ENCODE results near the gene SLF2. TPM values are rescaled to one million over a fixed set of nuclear protein-coding genes. Genes with fewer than 3 reads are reported as not detected.

SLF2 gene
- total RNA-seq, 2 donors from 2014 or later: 16.8 to 19.3 TPM

- ATAC-seq: no peak
- no peak for DNase-seq
These were observed 94.4 kb downstream of the SLF2 start for GRCh38 chr10:101007099-101007711.

GRCh38 chr10:101007915-101008822 is 95.4 kb downstream of the SLF2 start:
- Mint-ChIP-seq H3K36me3 (ENCODE audit: low read depth) (no peaks in the 10 kb centered on the region), H3K4me1 (peaks cover 8% of the 10 kb centered on the region), H3K4me3 (no peak overlapping the region), H3K27me3 (peaks cover 3% of the 10 kb centered on the region), H3K27ac (no peak overlapping the region)
- H3K9me3 ChIP-seq (ENCODE audit: control insufficient read depth, low read length, poor library complexity, severe bottlenecking): no peaks in the 10 kb centered on the region
- no peak for ATAC-seq
- DNase-seq: no peak

More at GRCh38 chr10:101007099-101007711, 94.4 kb downstream of the SLF2 start:
- no peaks in the 10 kb centered on the region for H3K36me3 Mint-ChIP-seq (ENCODE audit: low read depth)
- no peaks in the 10 kb centered on the region for H3K9me3 ChIP-seq (ENCODE audit: control insufficient read depth, low read length, poor library complexity, severe bottlenecking)
- peaks cover 3% of the 10 kb centered on the region for H3K4me1 Mint-ChIP-seq
- H3K27me3 Mint-ChIP-seq: no peaks in the 10 kb centered on the region
- no peak overlapping the region for H3K4me3 Mint-ChIP-seq
- H3K27ac Mint-ChIP-seq: no peak overlapping the region

GRCh38 chr10:101008823-101009423 is 96.2 kb downstream of the SLF2 start:
- H3K27ac Mint-ChIP-seq: no peak overlapping the region
- H3K27me3 Mint-ChIP-seq: peaks cover 6% of the 10 kb centered on the region
- H3K9me3 ChIP-seq (ENCODE audit: control insufficient read depth, low read length, poor library complexity, severe bottlenecking): no peaks in the 10 kb centered on the region
- DNase-seq: no peak
- no peak for ATAC-seq
- no peak overlapping the region for H3K4me3 Mint-ChIP-seq
- no peaks in the 10 kb centered on the region for H3K36me3 Mint-ChIP-seq (ENCODE audit: low read depth)
- peaks cover 11% of the 10 kb centered on the region for H3K4me1 Mint-ChIP-seq

GRCh38 chr10:101010329-101010728 is 97.6 kb downstream of the SLF2 start:
- H3K9me3 ChIP-seq (ENCODE audit: control insufficient read depth, low read length, poor library complexity, severe bottlenecking): no peaks in the 10 kb centered on the region
- Mint-ChIP-seq H3K27me3 (peaks cover 14% of the 10 kb centered on the region), H3K4me1 (peaks cover 17% of the 10 kb centered on the region), H3K36me3 (ENCODE audit: low read depth) (no peaks in the 10 kb centered on the region), H3K27ac (no peak overlapping the region), H3K4me3 (no peak overlapping the region)
- ATAC-seq (no peak), DNase-seq (no peak)

- Mint-ChIP-seq H3K27ac (no peak overlapping the region), H3K27me3 (peaks cover 26% of the 10 kb centered on the region), H3K4me1 (peaks cover 17% of the 10 kb centered on the region), H3K4me3 (no peak overlapping the region), H3K36me3 (ENCODE audit: low read depth) (peaks cover 5% of the 10 kb centered on the region)
- no peaks in the 10 kb centered on the region for H3K9me3 ChIP-seq (ENCODE audit: control insufficient read depth, low read length, poor library complexity, severe bottlenecking)
- ATAC-seq (no peak), DNase-seq (no peak)
These were observed 99.0 kb downstream of the SLF2 start for GRCh38 chr10:101011517-101012423.

GRCh38 chr10:101012525-101013364 is 100.0 kb downstream of the SLF2 start:
- Mint-ChIP-seq H3K27ac (no peak overlapping the region), H3K27me3 (peaks cover 35% of the 10 kb centered on the region), H3K36me3 (ENCODE audit: low read depth) (peaks cover 5% of the 10 kb centered on the region), H3K4me1 (peaks cover 17% of the 10 kb centered on the region), H3K4me3 (peak overlapping the region; percentile 43)
- DNase-seq: peak; percentile 54 to 63 (median 57)
- ATAC-seq: peak; percentile 91
- H3K9me3 ChIP-seq (ENCODE audit: control insufficient read depth, low read length, poor library complexity, severe bottlenecking): no peaks in the 10 kb centered on the region

GRCh38 chr10:101013365-101013825 is 100.6 kb downstream of the SLF2 start:
- H3K27ac Mint-ChIP-seq: no peak overlapping the region
- DNase-seq: no peak
- ATAC-seq: no peak
- peaks cover 15% of the 10 kb centered on the region for H3K4me1 Mint-ChIP-seq
- peaks cover 5% of the 10 kb centered on the region for H3K36me3 Mint-ChIP-seq (ENCODE audit: low read depth)
- peaks cover 37% of the 10 kb centered on the region for H3K27me3 Mint-ChIP-seq
- H3K4me3 Mint-ChIP-seq: peak overlapping the region; percentile 43
- no peaks in the 10 kb centered on the region for H3K9me3 ChIP-seq (ENCODE audit: control insufficient read depth, low read length, poor library complexity, severe bottlenecking)

- Mint-ChIP-seq H3K36me3 (ENCODE audit: low read depth) (peaks cover 5% of the 10 kb centered on the region), H3K27me3 (peaks cover 42% of the 10 kb centered on the region)
These were observed 101.6 kb downstream of the SLF2 start for GRCh38 chr10:101014230-101014884.

More at GRCh38 chr10:101014230-101014884, 101.6 kb downstream of the SLF2 start:
- Mint-ChIP-seq H3K27ac (peak overlapping the region; percentile 32), H3K4me3 (no peak overlapping the region), H3K4me1 (peaks cover 15% of the 10 kb centered on the region)
- DNase-seq (peak; percentile 58 to 73 (median 61)), ATAC-seq (peak; percentile 57)
- H3K9me3 ChIP-seq (ENCODE audit: control insufficient read depth, low read length, poor library complexity, severe bottlenecking): no peaks in the 10 kb centered on the region

Other genes with a start within 250 kb of the SLF2 start
- not detected for gene PAX2, start 167.4 kb upstream of the SLF2 start, total RNA-seq
- gene SEMA4G, start 56.5 kb downstream of the SLF2 start, total RNA-seq: 1 to 10 TPM in 1 of 2 donors, under 1 TPM in 1; 0.96 to 2.5 TPM
- 10 to 100 TPM; 30.8 to 39.0 TPM for gene MRPL43, start 74.5 kb downstream of the SLF2 start, total RNA-seq
- 1 to 10 TPM; 3.8 to 5.7 TPM for gene TWNK, start 74.6 kb downstream of the SLF2 start, total RNA-seq
- 10 to 100 TPM; 16.0 to 23.4 TPM for gene LZTS2, start 86.8 kb downstream of the SLF2 start, total RNA-seq
- 1 to 10 TPM in 1 of 2 donors, under 1 TPM in 1; 0.65 to 1.1 TPM for gene PDZD7, start 118.2 kb downstream of the SLF2 start, total RNA-seq
- gene SFXN3, start 118.3 kb downstream of the SLF2 start, total RNA-seq: 10 to 100 TPM; 40.8 to 51.5 TPM
- gene KAZALD1, start 149.0 kb downstream of the SLF2 start, total RNA-seq: not detected
- not detected for gene TLX1, start 218.3 kb downstream of the SLF2 start, total RNA-seq